IPS DF 6.9 (cell line): ENCODE data around the gene BAG2.

Experiments used
- DNase-seq: peaks from one replicate; pipeline ENCODE4 v3.0.0-alpha.2; 2013; ENCODE audit warnings: low read depth, low spot score
- H3K27ac ChIP-seq: one replicate; pipeline ENCODE4 v1.5.1; 2013; ENCODE audit warnings: low read length, control low read depth
- H3K27me3 ChIP-seq: 2 replicates; pipeline ENCODE4 v1.6.1; 2013; ENCODE audit warnings: mild to moderate bottlenecking, low read length; ENCODE audit not compliant: control insufficient read depth, insufficient read depth
- H3K36me3 ChIP-seq: 2 replicates; pipeline ENCODE4 v1.6.1; 2013; ENCODE audit warnings: low read length; ENCODE audit not compliant: control insufficient read depth, insufficient read depth
- H3K4me1 ChIP-seq: 2 replicates; pipeline ENCODE4 v1.6.1; 2013; ENCODE audit warnings: low read length; ENCODE audit not compliant: control insufficient read depth, insufficient read depth
- H3K4me3 ChIP-seq: 2 replicates; pipeline ENCODE4 v1.5.1; 2013; ENCODE audit warnings: mild to moderate bottlenecking, low read length
- H3K9me3 ChIP-seq: 2 replicates; pipeline ENCODE4 v1.6.1; 2013; ENCODE audit warnings: low read length, inconsistent platforms; ENCODE audit not compliant: control insufficient read depth, insufficient read depth
- WGBS: extraction: QIAGEN DNeasy Blood & Tissue Kit; methylation state at CpG from one replicate; pipeline ENCODE4 v1.1.7; 2013; ENCODE audit warnings: mixed read lengths, missing lambda C conversion rate; ENCODE audit not compliant: insufficient read length, insufficient coverage; 5-methylcytosine and 5-hydroxymethylcytosine counted together

BAG2 gene

GRCh38 chr6:57201718-57202117 lies 29.6 kb downstream of the BAG2 start:
- Histone ChIP-seq H3K27ac (no peak overlapping the region), H3K27me3 (no peaks in the 10 kb centered on the region), H3K9me3 (no peaks in the 10 kb centered on the region), H3K36me3 (no peaks in the 10 kb centered on the region), H3K4me1 (0 out of 2 replicates have a peak, but pooled peaks cover 2% of the 10 kb centered on the region), H3K4me3 (no peak overlapping the region)
- DNase-seq = no peak
- no CpG with 5 or more reads among the region's 1 CpG for WGBS

- DNase-seq = no peak
- Histone ChIP-seq H3K27ac (no peak overlapping the region), H3K4me1 (no peaks in the 10 kb centered on the region), H3K36me3 (no peaks in the 10 kb centered on the region), H3K9me3 (no peaks in the 10 kb centered on the region), H3K27me3 (no peaks in the 10 kb centered on the region), H3K4me3 (no peak overlapping the region)
- WGBS = no CpG with 5 or more reads among the region's 7 CpGs
These were observed 33.6 kb downstream of the BAG2 start for GRCh38 chr6:57205550-57206328.

- Histone ChIP-seq H3K4me1 (no peaks in the 10 kb centered on the region), H3K27ac (no peak overlapping the region), H3K36me3 (no peaks in the 10 kb centered on the region), H3K4me3 (no peak overlapping the region), H3K27me3 (no peaks in the 10 kb centered on the region), H3K9me3 (no peaks in the 10 kb centered on the region)
- DNase-seq = no peak
- no CpG with 5 or more reads among the region's 2 CpGs for WGBS
These were observed 35.0 kb downstream of the BAG2 start for GRCh38 chr6:57207141-57207540.

- Histone ChIP-seq H3K4me1 (no peaks in the 10 kb centered on the region), H3K27ac (no peak overlapping the region), H3K9me3 (no peaks in the 10 kb centered on the region), H3K4me3 (no peak overlapping the region), H3K27me3 (no peaks in the 10 kb centered on the region), H3K36me3 (no peaks in the 10 kb centered on the region)
- no peak for DNase-seq
- no CpG with 5 or more reads among the region's 4 CpGs for WGBS
These were observed 35.7 kb downstream of the BAG2 start for GRCh38 chr6:57207872-57208271.

GRCh38 chr6:57209030-57209429 lies 36.9 kb downstream of the BAG2 start:
- H3K4me3 ChIP-seq = no peak overlapping the region
- no peaks in the 10 kb centered on the region for H3K27me3 ChIP-seq
- H3K36me3 ChIP-seq = no peaks in the 10 kb centered on the region
- H3K4me1 ChIP-seq = no peaks in the 10 kb centered on the region
- no peaks in the 10 kb centered on the region for H3K9me3 ChIP-seq
- DNase-seq = no peak
- no peak overlapping the region for H3K27ac ChIP-seq

GRCh38 chr6:57210060-57210459 lies 37.9 kb downstream of the BAG2 start:
- Histone ChIP-seq H3K4me3 (no peak overlapping the region), H3K27ac (no peak overlapping the region), H3K36me3 (no peaks in the 10 kb centered on the region), H3K9me3 (no peaks in the 10 kb centered on the region), H3K4me1 (no peaks in the 10 kb centered on the region), H3K27me3 (no peaks in the 10 kb centered on the region)
- DNase-seq = no peak
- no CpG with 5 or more reads among the region's 5 CpGs for WGBS

- no peak for DNase-seq
- H3K36me3 ChIP-seq = no peaks in the 10 kb centered on the region
- WGBS = no CpG with 5 or more reads among the region's 1 CpG
- H3K27me3 ChIP-seq = no peaks in the 10 kb centered on the region
- H3K4me3 ChIP-seq = no peak overlapping the region
- H3K4me1 ChIP-seq = no peaks in the 10 kb centered on the region
- H3K9me3 ChIP-seq = no peaks in the 10 kb centered on the region
- H3K27ac ChIP-seq = no peak overlapping the region
These were observed 43.1 kb downstream of the BAG2 start for GRCh38 chr6:57215260-57215659.

- H3K36me3 ChIP-seq = no peaks in the 10 kb centered on the region
These were observed 44.3 kb downstream of the BAG2 start for GRCh38 chr6:57216235-57217101.

GRCh38 chr6:57217270-57217669 lies 45.1 kb downstream of the BAG2 start:
- no CpG with 5 or more reads among the region's 11 CpGs for WGBS
- Histone ChIP-seq H3K4me3 (no peak overlapping the region), H3K27me3 (no peaks in the 10 kb centered on the region), H3K36me3 (no peaks in the 10 kb centered on the region), H3K9me3 (no peaks in the 10 kb centered on the region), H3K4me1 (no peaks in the 10 kb centered on the region), H3K27ac (no peak overlapping the region)
- no peak for DNase-seq

More at GRCh38 chr6:57216235-57217101, 44.3 kb downstream of the BAG2 start:
- WGBS = no CpG with 5 or more reads among the region's 7 CpGs
- Histone ChIP-seq H3K27ac (no peak overlapping the region), H3K27me3 (no peaks in the 10 kb centered on the region), H3K4me1 (no peaks in the 10 kb centered on the region), H3K4me3 (no peak overlapping the region), H3K9me3 (no peaks in the 10 kb centered on the region)
- no peak for DNase-seq

- WGBS = no CpG with 5 or more reads among the region's 2 CpGs
- H3K36me3 ChIP-seq = no peaks in the 10 kb centered on the region
- H3K27ac ChIP-seq = no peak overlapping the region
- DNase-seq = no peak
- no peaks in the 10 kb centered on the region for H3K4me1 ChIP-seq
- no peaks in the 10 kb centered on the region for H3K9me3 ChIP-seq
- H3K4me3 ChIP-seq = no peak overlapping the region
- H3K27me3 ChIP-seq = no peaks in the 10 kb centered on the region
These were observed 48.1 kb downstream of the BAG2 start for GRCh38 chr6:57220083-57220703.
